ENCODE results near the gene ISOC2.

The ISOC2 gene

GRCh38 chr19:55478364-55478763 is 16.9 kb upstream of the ISOC2 start:
- peaks cover 40% of the 10 kb centered on the region for H3K36me3 Mint-ChIP-seq (ENCODE audit: insufficient read depth)
- peaks cover 23 to 33% of the 10 kb centered on the region in 2 donors for H3K4me1 Mint-ChIP-seq (ENCODE audit: low read depth in 2 of 2)
- H3K4me3 Mint-ChIP-seq = peak overlapping the region; percentile 86 to 88
- H3K9me3 Mint-ChIP-seq = no peaks in the 10 kb centered on the region
- no peaks in the 10 kb centered on the region for H3K27me3 Mint-ChIP-seq
- ATAC-seq (replicated peaks) (no peak), DNase-seq (no peak)
- peak overlapping the region; percentile 24 to 72 for H3K27ac Mint-ChIP-seq

- Mint-ChIP-seq H3K9me3 (no peaks in the 10 kb centered on the region), H3K4me1 (ENCODE audit: low read depth in 2 of 2) (peaks cover 23 to 33% of the 10 kb centered on the region in 2 donors), H3K27ac (peak overlapping the region; percentile 24 to 72), H3K4me3 (peak overlapping the region; percentile 86 to 88), H3K36me3 (ENCODE audit: insufficient read depth) (peaks cover 36% of the 10 kb centered on the region), H3K27me3 (no peaks in the 10 kb centered on the region)
- DNase-seq (no peak), ATAC-seq (replicated peaks) (no peak)
Observed at GRCh38 chr19:55477905-55478304, 16.5 kb upstream of the ISOC2 start.

DNA sequence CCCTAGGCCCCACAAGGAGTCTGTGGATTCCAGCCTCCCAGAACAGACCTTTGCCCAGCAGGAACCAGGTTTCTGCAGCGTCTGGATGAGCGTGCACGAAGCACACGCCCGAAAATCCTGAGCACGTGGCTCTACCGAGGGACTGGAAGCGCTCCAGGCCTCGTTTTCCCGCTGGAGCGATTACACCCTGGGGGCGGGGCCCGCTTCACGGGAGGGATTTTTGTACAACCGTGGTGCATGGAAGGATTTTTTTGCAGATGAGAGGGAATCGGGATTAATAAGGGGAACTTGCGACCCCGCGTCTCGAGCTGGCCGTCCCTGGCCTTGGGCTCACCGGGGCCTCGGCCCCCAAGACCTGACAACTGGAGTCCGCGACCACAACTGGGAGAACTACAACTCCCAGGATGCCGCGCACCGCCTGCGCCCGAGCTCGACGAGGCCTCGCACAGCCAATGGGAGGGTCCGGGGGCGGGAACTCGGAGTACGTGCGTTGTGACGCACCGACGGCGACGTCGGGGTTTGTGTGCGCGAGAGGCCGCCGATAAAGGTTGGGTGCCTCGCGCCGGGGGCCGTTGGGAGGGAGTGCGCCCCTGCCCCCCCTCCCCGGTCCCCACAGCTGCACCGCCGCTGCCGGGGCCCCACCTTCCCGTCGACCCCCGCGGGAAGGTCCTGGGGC is 14.8 kb upstream of the ISOC2 start, which contains the start of gene ZNF628:
Gene ZNF628 (plus strand): TSS at position 518 of the 676 bp plus-strand sequence. CDS start 3,294 bp downstream, outside the sequence.
- H3K4me1 Mint-ChIP-seq (ENCODE audit: low read depth in 2 of 2) = peaks cover 23 to 33% of the 10 kb centered on the region in 2 donors
- no peaks in the 10 kb centered on the region for H3K9me3 Mint-ChIP-seq
- peaks cover 36% of the 10 kb centered on the region for H3K36me3 Mint-ChIP-seq (ENCODE audit: insufficient read depth)
- peak within 1 kb of the TSS; percentile 86 to 88 for H3K4me3 Mint-ChIP-seq
- peak; percentile 91 for ATAC-seq (replicated peaks)
- no peaks in the 10 kb centered on the region for H3K27me3 Mint-ChIP-seq
- peak; percentile 93 to 95 (median 95) for DNase-seq
- peak within 1 kb of the TSS; percentile 91 to 94 for H3K27ac Mint-ChIP-seq

GRCh38 chr19:55474269-55475265 is 13.1 kb upstream of the ISOC2 start:
- H3K27me3 Mint-ChIP-seq = no peaks in the 10 kb centered on the region
- peaks cover 18 to 29% of the 10 kb centered on the region in 2 donors for H3K4me1 Mint-ChIP-seq (ENCODE audit: low read depth in 2 of 2)
- H3K27ac Mint-ChIP-seq = no peak overlapping the region
- DNase-seq (no peak), ATAC-seq (replicated peaks) (no peak)
- peak overlapping the region in 1 of 2 donors; percentile 36 for H3K4me3 Mint-ChIP-seq
- H3K9me3 Mint-ChIP-seq = no peaks in the 10 kb centered on the region
- peaks cover 28% of the 10 kb centered on the region for H3K36me3 Mint-ChIP-seq (ENCODE audit: insufficient read depth)

GRCh38 chr19:55473225-55474012 is 12.0 kb upstream of the ISOC2 start:
- Mint-ChIP-seq H3K27ac (no peak overlapping the region), H3K4me3 (no peak overlapping the region)
- no peak for ATAC-seq (replicated peaks)

DNA sequence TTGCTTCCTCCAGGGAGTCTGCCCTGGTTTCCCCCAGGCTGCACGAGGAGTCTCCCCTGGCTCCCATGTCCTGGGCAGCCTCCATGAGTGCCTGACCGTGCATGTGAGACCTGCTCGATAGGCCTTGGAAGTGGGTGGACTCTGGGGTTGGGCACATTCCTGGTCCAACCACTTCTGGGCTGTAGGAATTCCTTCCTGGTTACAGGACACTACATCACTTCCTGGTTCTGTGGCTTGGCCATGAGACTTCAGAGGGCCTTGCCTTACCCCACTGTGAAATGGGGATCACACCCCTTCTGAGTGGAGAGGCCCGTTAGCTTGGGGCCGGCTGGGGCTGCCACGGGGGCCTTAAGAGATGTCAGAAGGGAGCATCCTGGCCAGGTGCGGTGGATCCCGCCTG is 11.0 kb upstream of the ISOC2 start:
- Mint-ChIP-seq H3K4me1 (ENCODE audit: low read depth in 2 of 2) (peaks cover 0 to 12% of the 10 kb centered on the region in 2 donors), H3K36me3 (ENCODE audit: insufficient read depth) (peaks cover 17% of the 10 kb centered on the region), H3K9me3 (no peaks in the 10 kb centered on the region), H3K27me3 (no peaks in the 10 kb centered on the region), H3K4me3 (no peak overlapping the region), H3K27ac (no peak overlapping the region)
- no peak for ATAC-seq (replicated peaks)
- DNase-seq = no peak

More at GRCh38 chr19:55473225-55474012, 12.0 kb upstream of the ISOC2 start:
- DNase-seq = no peak
- Mint-ChIP-seq H3K36me3 (ENCODE audit: insufficient read depth) (peaks cover 20% of the 10 kb centered on the region), H3K9me3 (no peaks in the 10 kb centered on the region), H3K4me1 (ENCODE audit: low read depth in 2 of 2) (peaks cover 8 to 19% of the 10 kb centered on the region in 2 donors), H3K27me3 (no peaks in the 10 kb centered on the region)

DNA sequence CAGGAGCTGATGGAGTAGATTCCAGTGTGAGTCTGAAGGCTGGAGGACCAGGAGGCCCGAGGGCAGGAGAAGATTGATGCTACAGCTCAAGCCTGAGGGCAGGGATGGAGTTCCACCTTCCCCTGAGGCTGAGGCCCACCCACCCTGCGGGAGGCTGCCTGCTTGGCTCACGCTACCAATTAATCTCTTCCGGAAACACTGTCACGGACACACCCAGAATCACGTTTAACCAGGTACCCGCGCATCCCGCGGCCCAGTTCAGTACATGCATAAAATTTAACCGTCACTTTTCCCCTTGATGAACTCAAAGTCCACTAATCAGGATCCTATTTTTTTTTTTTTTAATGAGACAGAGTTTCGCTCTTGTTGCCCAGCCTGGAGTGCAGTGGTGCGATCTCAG is 9.8 kb upstream of the ISOC2 start:
- Mint-ChIP-seq H3K4me3 (no peak overlapping the region), H3K27me3 (no peaks in the 10 kb centered on the region), H3K36me3 (ENCODE audit: insufficient read depth) (peaks cover 7% of the 10 kb centered on the region), H3K27ac (no peak overlapping the region), H3K9me3 (no peaks in the 10 kb centered on the region), H3K4me1 (ENCODE audit: low read depth in 2 of 2) (peaks cover 0 to 7% of the 10 kb centered on the region in 2 donors)
- ATAC-seq (replicated peaks) (no peak), DNase-seq (no peak)

GRCh38 chr19:55468054-55468393 is 6.6 kb upstream of the ISOC2 start:
- no peaks in the 10 kb centered on the region for H3K36me3 Mint-ChIP-seq (ENCODE audit: insufficient read depth)
- H3K9me3 Mint-ChIP-seq = no peaks in the 10 kb centered on the region
- DNase-seq = no peak
- peaks cover 0 to 2% of the 10 kb centered on the region in 2 donors for H3K4me1 Mint-ChIP-seq (ENCODE audit: low read depth in 2 of 2)
- ATAC-seq (replicated peaks) = no peak
- no peaks in the 10 kb centered on the region for H3K27me3 Mint-ChIP-seq
- H3K4me3 Mint-ChIP-seq = no peak overlapping the region
- H3K27ac Mint-ChIP-seq = no peak overlapping the region

DNA sequence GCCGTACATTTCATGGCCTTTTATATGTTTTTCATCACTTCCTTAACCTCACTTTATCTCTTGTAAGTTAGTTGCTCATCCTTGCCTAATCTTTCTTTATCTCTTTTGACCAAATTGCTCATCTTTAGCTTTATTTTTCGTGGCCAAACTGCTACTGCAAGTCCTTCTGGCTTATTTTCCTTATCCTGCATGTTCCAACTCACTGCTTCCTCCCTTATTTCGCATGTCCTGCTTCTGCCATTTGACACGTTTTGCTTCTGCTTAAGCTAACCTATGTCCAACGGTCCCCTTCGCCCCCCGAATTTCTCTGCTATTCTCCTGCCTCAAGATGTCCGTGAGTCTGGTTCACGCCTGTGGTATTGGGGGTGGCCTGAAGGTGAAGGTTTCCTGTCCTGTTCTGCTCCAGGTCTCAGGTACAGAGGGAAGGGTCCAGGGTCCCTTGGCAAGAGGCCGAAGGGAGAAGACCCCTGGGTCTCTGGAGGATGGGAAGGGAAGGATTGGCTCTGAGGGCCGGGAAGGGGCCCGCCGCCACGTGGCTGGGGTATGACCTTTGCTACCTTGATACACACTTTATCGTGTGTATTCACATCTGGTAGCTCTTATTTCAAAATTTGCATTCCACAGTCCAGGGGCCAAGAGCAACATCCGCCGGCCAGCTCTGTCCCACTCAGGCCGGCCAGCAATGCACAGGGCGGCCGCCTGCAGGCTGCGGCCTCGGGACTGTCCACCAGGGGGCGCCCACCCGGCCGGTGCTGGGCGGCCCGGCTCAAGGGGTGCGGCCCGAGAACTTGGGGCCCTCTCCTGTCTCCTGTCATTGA is 6.0 kb upstream of the ISOC2 start:
- H3K27me3 Mint-ChIP-seq = no peaks in the 10 kb centered on the region
- H3K9me3 Mint-ChIP-seq = no peaks in the 10 kb centered on the region
- H3K4me1 Mint-ChIP-seq (ENCODE audit: low read depth in 2 of 2) = peaks cover 0 to 3% of the 10 kb centered on the region in 2 donors
- H3K4me3 Mint-ChIP-seq = no peak overlapping the region
- ATAC-seq (replicated peaks) = peak; percentile 99
- peak; percentile 65 to 74 (median 66) for DNase-seq
- H3K27ac Mint-ChIP-seq = no peak overlapping the region
- H3K36me3 Mint-ChIP-seq (ENCODE audit: insufficient read depth) = no peaks in the 10 kb centered on the region

DNA sequence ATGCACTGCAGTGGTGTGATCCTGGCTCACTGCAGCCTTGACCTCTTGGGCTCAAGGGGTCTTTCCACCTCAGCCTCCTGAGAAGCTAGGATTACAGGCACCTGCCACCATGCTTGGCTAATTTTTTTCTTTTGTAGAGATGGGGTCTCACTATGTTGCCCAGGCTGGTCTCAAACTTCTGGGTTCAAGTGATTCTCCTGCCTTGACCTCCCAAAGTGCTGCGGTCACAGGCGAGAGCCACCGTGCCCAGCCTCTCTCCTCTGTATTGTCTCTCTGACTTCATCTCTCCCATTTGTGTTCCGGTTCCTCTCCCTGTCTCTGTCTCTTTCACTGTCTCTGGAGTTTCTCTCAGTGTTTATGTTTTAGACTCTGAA is 4.8 kb upstream of the ISOC2 start:
- DNase-seq = no peak
- ATAC-seq (replicated peaks) = no peak
- no peaks in the 10 kb centered on the region for H3K27me3 Mint-ChIP-seq
- peaks cover 7% of the 10 kb centered on the region in 2 donors for H3K4me1 Mint-ChIP-seq (ENCODE audit: low read depth in 2 of 2)
- H3K4me3 Mint-ChIP-seq = no peak overlapping the region
- H3K27ac Mint-ChIP-seq = no peak overlapping the region
- peaks cover 5% of the 10 kb centered on the region for H3K36me3 Mint-ChIP-seq (ENCODE audit: insufficient read depth)
- no peaks in the 10 kb centered on the region for H3K9me3 Mint-ChIP-seq

DNA sequence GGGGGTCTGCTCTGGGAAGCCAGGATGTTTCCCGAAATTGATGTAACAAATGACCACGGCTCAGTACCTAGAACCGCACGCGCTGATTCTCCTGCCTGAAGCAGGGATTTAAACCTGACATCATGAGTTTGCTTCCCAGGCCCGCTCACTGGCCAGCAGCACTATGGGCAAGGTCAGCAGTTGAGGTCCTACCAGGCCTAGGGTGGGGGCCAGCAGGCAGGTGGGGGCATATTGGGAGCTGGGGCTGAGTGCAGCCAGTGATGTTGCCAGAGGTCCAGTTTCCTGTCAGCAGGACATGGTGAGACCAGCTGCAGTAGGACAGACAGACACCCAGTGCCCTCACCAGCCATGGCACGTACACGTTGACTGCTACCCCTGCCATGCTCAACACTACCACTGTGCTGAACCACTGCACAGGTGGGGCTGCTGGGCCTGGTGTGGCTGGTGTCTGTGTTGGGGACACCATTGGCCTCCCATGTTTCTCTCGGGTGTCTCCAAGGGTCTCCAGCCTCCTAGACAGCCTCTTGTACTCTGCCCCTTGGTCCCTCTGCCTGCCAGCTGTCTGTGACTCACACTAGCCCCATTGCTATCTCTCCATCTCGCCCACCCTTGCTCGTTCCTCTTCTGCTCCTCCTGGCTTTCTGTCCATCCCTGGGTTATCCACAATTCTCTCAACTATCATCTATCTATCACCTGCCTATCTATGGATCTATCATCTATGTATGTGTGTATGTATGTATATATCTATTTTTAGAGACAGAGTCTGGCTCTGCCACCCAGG is 4.2 kb upstream of the ISOC2 start:
- ATAC-seq (replicated peaks) = no peak
- Mint-ChIP-seq H3K9me3 (no peaks in the 10 kb centered on the region), H3K27me3 (no peaks in the 10 kb centered on the region), H3K27ac (no peak overlapping the region), H3K4me1 (ENCODE audit: low read depth in 2 of 2) (peaks cover 11 to 13% of the 10 kb centered on the region in 2 donors), H3K36me3 (ENCODE audit: insufficient read depth) (peaks cover 8% of the 10 kb centered on the region), H3K4me3 (no peak overlapping the region)
- no peak for DNase-seq

DNA sequence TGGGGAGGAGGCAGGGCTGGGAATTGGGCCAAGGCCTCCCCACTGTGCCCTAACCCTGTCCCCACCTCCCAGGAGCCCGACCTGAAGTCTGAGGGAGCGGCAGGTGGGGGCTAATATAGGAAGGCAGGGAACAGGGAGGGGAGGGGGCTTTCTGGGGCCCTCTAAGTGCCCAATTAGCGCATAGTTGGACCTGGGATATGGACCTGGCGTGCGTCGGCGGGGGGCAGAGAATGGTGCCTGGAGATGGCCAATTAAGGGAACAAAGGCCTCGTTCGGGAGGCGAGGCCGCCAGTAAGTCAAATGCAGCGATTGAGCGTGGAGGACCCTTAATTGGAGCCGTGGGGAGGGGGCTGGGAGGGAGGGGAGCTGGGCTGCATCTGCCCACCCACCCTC is 3.2 kb upstream of the ISOC2 start, which contains the start of gene C19orf85:
Gene C19orf85 (minus strand): TSS at position 90 of the 393 bp plus-strand sequence. CDS start 197 bp downstream, outside the sequence.
- Mint-ChIP-seq H3K27ac (no peak within 1 kb of the TSS), H3K36me3 (ENCODE audit: insufficient read depth) (peaks cover 12% of the 10 kb centered on the region), H3K4me3 (no peak within 1 kb of the TSS), H3K27me3 (no peaks in the 10 kb centered on the region), H3K4me1 (ENCODE audit: low read depth in 2 of 2) (peaks cover 15 to 16% of the 10 kb centered on the region in 2 donors), H3K9me3 (no peaks in the 10 kb centered on the region)
- DNase-seq (no peak), ATAC-seq (replicated peaks) (no peak)
